GM10266 (cell line): ENCODE measurements around the gene TANK.

Source experiments
- DNase-seq: peaks from one replicate; pipeline ENCODE4 v3.0.0; 2012; ENCODE audit errors: extremely low spot score
- CTCF ChIP-seq: IDR thresholded peaks from 2 replicates; pipeline ENCODE4 v1.5.1; 2012; ENCODE audit warnings: mild to moderate bottlenecking, low read depth; ENCODE audit not compliant: control insufficient read depth, insufficient read depth; ENCODE audit errors: missing control alignments

Gene TANK

DNA sequence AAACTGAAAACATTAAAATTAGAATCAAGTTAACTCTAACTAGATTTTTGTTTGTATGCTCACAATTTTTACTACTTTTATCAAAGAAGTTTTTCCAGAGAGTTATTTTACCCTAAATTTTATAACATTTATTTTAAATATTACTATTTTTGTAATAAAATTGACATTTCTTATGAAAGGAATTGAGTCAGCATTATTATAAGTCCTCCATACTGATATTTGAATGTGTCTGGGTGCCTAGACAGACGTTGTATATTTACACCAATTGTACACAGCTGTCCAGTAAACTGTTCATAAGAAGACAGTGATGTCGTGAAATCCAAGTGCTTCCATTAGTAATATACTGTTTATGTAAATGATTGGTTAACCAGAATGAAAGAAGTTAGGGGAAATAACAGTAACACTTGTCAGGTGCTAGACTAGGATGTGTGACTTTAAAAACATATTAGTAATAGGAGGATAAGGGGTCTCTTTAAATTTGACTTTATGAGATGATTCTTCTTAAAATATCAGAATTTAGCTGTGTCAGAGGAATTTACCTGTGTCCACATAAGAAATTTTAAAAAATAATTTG is 73.7 kb downstream of the TANK start:
- TF ChIP-seq CTCF = no peak
- no peak for DNase-seq

DNA sequence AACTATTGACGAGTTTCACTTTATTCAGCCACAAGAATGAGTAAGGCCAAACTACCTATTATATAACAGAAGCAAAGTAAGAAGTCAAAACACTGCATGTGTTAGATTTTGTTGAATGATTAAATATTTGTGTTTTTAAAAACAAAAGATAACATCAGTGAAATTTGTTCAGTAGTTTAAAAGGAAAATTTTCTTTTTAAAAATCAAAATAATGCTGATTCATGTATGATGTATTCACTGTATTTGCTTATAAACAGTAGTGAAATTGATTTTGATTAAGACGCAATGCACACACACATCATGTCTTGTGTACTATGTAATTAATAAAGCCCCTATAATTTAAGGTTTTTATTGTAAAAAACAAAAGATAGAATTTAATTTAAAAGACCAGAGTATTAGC is 74.4 kb downstream of the TANK start:
- TF ChIP-seq CTCF = no peak
- no peak for DNase-seq

DNA sequence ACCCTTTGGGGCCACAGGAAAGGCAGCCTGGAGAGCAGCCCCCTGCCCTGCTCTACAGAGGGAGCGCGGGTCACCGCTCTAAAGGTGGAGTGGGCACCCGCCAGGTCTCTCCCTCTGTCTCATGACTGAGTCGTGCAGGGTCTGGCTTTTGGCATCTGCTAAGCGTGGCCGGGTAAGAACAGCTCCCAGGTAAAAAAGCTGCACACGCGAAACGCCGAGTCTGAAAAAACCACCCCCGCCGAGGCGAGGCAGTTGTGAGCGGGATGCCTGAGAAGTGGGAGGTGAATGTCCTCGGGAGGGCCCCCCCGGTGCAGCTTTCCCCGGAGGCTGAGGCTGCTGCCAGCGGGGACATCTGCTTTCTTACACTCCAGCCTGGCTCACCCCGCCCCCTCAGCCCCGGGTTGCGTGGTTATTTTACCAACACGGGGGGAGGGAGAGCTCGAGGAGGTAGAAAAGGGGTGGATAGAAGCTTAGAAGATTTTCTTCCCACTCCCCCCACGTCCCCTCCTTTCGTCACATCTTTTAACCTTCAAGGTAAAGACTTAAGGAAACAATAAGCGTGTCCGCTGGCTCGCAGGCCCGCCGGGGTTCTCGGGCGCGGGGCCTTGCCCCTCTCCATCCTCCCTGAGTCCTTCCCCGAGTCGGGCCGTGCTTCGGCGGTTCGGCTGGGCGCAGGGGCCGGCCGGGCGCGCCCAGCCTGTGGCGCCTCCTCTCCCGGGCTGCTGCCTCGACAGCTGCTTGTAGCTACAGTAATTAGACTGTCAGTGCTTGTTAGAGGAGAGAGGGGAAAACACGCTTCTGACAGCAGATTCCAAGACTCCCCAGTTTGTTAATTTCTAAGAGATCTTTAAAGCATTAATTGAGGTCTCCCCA is 77.4 kb downstream of the TANK start:
- no peak for TF ChIP-seq CTCF
- peak; percentile 47 for DNase-seq

GRCh38 chr2:161238265-161238559 is 78.0 kb downstream of the TANK start:
- no peak for TF ChIP-seq CTCF

DNA sequence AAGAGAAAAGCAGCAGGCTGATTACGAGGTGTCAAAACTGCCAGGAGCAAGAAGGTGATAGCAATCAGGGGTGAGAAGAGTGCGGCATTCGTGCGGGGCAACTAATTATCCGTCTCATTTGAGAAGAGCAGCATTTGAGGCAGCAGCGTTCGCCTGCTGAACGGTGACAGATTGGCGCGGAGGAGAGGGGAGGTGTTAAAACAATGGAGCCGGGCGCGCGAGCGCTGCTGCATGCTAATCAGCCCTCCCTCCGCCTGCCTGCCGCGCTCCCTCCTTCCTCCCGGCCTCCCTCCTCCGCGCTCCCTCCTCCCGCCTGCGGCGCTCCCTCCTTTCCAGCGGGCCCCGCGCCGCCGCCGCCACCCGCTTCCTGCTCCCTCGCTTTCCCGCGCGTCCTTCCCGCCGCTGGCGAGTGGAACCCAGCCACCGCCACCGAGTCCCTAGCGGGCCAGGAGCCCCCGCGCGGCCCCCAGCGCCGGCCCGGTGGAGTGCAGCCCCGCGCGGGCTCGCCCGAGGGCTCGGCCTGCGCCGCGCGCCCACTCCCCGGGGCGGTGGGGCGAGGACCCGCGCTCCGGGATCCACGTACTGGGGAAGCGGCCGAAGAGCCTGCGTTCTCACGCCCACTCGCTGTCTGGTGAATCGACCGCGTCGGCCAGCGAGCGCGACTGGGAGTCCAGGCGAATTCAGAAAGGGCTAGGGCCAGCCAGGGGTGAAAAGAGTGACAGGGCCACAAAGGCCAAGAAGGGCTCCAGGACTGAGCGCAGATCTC is 78.5 kb downstream of the TANK start:
- peak; percentile 7 for TF ChIP-seq CTCF
- peak; percentile 71 for DNase-seq

More at GRCh38 chr2:161238265-161238559, 78.0 kb downstream of the TANK start:
- no peak for DNase-seq

GRCh38 chr2:161239326-161240109 is 79.3 kb downstream of the TANK start:
- no peak for DNase-seq
- TF ChIP-seq CTCF = no peak
